GM19035 (cell line): Measurements from ENCODE around the gene SPANXN3.
"Not testable (repeated sequence)": the region's sequence is repeated elsewhere in the genome, so short reads cannot be mapped to it uniquely, and the experiment has no call there.

Source experiments
- ATAC-seq: cut with Tn5 transposase; IDR thresholded peaks from one replicate; pipeline ENCODE4 v1.9.1; 2021; ENCODE audit not compliant: unreplicated experiment

Gene SPANXN3, protein sequence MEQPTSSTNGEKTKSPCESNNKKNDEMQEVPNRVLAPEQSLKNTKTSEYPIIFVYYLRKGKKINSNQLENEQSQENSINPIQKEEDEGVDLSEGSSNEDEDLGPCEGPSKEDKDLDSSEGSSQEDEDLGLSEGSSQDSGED

DNA sequence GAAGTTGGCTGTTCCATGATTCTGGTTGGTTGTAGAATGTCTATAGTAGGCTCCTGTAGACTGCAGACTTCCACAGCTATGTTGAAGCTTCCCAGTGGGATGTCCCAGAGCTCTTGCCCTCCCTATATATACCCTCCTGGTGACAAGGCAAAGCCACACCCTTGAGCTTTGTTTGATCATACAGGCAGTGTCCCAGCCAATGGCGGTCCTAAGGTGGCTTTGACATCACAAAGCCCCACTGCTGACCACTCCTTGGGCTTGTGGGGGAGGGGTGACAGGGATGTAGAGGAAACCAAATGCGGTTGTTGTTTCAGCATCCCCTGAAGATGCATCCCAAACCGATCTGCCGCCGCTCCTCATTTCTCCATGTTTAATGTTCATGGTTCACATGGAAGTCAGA, at the start of gene SPANXN3:
Gene SPANXN3 (minus strand): TSS at position 101 of the 400 bp plus-strand sequence. CDS start 84 bp downstream, at position 17.
- not testable (repeated sequence) for ATAC-seq

DNA sequence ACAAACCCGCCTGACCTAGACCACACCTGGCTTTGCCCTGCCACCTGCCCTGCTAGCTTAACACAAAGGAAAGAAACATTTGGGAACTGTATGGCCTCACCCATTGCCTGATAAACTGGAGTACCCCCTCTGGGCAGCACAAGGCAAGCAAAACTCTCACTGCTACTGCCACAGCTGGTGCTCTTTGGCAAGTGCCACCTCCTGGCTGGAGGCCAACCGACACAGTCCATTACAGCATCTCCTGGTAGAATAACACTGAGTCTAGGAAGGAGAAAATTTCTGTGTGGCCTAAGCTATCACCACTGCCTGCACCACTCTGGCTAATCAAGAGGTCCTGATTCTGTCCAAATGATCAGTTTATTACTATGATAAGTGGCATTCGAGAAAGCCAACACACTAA, 18.9 kb upstream of the SPANXN3 start:
- ATAC-seq = no peak

DNA sequence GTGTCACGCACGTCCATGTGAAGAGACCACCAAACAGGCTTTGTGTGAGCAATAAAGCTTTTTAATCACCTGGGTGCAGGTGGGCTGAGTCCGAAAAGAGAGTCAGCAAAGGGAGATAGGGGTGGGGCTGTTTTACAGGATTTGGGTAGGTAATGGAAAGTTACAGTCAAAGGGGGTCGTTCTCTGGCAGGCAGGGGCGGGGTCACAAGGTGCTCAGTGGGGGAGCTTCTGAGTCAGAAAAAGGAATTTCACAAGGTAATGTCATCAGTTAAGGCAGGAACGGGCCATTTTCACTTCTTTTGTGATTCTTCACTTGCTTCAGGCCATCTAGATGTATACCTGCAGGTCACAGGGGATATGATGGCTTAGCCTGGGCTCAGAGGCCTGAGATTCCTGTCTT, 15.1 kb downstream of the SPANXN3 start:
- not testable (repeated sequence) for ATAC-seq

DNA sequence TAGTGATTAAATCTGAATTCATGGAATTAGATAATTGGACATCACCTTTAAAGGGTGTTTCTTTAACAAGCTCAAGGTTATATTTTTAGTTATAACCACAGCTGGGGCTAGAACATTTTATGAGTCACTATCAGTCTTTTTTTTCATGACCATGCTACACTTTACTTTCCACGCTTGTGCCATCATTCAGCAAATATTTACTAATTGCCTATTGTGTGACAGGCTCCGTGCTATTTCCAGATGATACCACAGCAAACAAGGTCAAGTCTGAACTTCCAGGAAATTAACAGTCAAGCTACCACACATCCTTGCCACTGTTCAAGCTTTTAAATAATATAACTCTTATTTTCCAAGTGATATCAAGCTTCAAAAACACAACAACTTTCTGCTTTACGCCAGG, 16.5 kb downstream of the SPANXN3 start:
- no peak for ATAC-seq

- ATAC-seq = no peak
Observed at GRCh38 chrX:143486105-143486504, 31.2 kb downstream of the SPANXN3 start.

DNA sequence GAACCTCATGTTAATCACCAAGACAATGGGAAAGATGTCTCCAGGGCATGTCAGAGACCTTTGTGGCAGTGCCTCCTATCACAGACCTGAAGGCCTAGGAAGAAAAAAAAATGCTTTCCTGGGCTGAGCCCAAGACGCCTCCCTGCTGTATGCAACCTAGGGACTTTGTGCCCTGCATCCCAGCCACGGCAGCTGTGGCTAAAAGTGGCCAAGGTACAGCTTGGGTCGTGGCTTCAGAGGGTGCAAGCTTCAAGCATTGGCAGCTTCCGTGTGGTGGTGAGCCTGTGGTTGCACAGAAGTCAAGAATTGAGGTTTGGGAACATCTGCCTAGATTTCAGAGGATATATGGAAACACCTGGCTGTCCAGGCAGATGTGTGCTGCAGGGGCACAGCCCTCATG, 40.5 kb downstream of the SPANXN3 start:
- no peak for ATAC-seq

- ATAC-seq = no peak
Observed at GRCh38 chrX:143472347-143472938, 44.8 kb downstream of the SPANXN3 start.

DNA sequence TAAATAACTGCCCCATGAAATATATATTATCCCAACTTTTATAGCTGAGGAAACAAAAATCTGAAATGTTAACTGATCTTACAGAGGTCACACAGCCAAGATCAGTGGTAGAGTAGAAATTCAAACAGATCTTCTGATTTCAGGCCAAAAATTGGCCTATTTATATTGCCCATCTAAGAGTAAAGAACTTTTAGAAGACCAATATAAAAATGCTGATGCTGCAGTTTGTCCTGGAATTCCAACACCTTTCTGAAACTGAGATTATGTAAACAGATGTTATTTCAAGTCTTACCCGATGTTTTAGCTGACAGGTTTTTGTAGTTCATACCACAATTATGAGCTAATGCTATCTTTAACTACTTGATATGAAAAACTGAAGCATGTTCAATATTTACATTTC, 51.1 kb downstream of the SPANXN3 start:
- ATAC-seq = no peak

DNA sequence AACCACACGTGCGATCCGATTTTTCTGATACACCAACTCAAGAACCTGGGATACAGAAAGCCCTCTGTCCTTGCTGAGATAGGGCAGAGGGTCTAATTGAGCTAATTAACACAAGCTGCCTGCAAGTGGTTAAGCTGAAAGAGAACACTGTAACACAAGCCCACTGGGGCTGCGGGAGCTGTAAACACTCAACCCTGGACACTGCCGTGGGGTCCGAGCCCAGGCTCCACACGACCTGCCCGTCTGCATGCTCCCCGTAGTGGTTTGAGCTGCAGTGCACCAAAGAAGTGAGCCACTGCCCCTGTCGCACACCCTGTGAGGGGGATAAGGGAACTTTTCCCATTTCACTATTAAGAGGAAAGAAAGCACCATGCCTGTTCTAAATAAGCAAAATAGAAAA, 54.6 kb downstream of the SPANXN3 start:
- no peak for ATAC-seq

- no peak for ATAC-seq
Observed at GRCh38 chrX:143461606-143462005, 55.7 kb downstream of the SPANXN3 start.
